Liver (tissue), 9 donors: Measurements from ENCODE around the gene MAP4K4. TPM values are rescaled to one million over a fixed set of nuclear protein-coding genes. Genes with fewer than 3 reads are reported as not detected.

Experiments used
- DNase-seq: peaks from one replicate; pipeline ENCODE4 v3.0.0-alpha.2; 2017; ENCODE audit warnings: low spot score
- H3K27ac ChIP-seq, 2 donors: one replicate each; pipeline ENCODE4 v1.7.0; 2013; ENCODE audit warnings: inconsistent platforms in 2 of 2, low read length in 2 of 2, control low read depth in 1 of 2, low read depth in 1 of 2, mild to moderate bottlenecking in 1 of 2
- H3K27me3 ChIP-seq, 4 donors: one replicate each; pipeline versions ENCODE4 v1.6.1 to v1.7.0; 2013; ENCODE audit warnings: low read length in 3 of 4, inconsistent platforms in 1 of 4, mild to moderate bottlenecking in 1 of 4, moderate library complexity in 1 of 4; ENCODE audit not compliant: control insufficient read depth in 4 of 4, insufficient read depth in 4 of 4
- H3K36me3 ChIP-seq, 4 donors: one replicate each; pipeline versions ENCODE4 v1.6.1 to v1.7.0; 2013; ENCODE audit warnings: low read length in 3 of 4, mild to moderate bottlenecking in 3 of 4, low read depth in 1 of 4, moderate library complexity in 1 of 4; ENCODE audit not compliant: control insufficient read depth in 4 of 4, insufficient read depth in 3 of 4
- H3K4me1 ChIP-seq, 4 donors: one replicate each; pipeline versions ENCODE4 v1.6.1 to v1.7.0; 2013; ENCODE audit warnings: low read length in 3 of 4, mild to moderate bottlenecking in 3 of 4, moderate library complexity in 1 of 4; ENCODE audit not compliant: control insufficient read depth in 4 of 4, insufficient read depth in 4 of 4
- H3K4me3 ChIP-seq, 3 donors: one replicate each; pipeline versions ENCODE4 v1.6.1 to v1.7.0; 2013; ENCODE audit warnings: low read length in 3 of 3, control low read depth in 1 of 3, low read depth in 1 of 3, mild to moderate bottlenecking in 1 of 3
- H3K9ac ChIP-seq, 2 donors: one replicate each; pipeline ENCODE4 v1.7.0; 2013; ENCODE audit warnings: low read length in 2 of 2, mild to moderate bottlenecking in 2 of 2, moderate library complexity in 2 of 2, control low read depth in 1 of 2, low read depth in 1 of 2
- H3K9me3 ChIP-seq, 4 donors: one replicate each; pipeline versions ENCODE4 v1.6.1 to v1.7.0; 2013; ENCODE audit warnings: low read length in 3 of 4; ENCODE audit not compliant: control insufficient read depth in 4 of 4
- FOXA1 ChIP-seq: IDR thresholded peaks from 2 replicates; pipeline ENCODE4 v1.6.1; 2016; ENCODE audit warnings: antibody characterized with exemption
- FOXA2 ChIP-seq: IDR thresholded peaks from 2 replicates; pipeline ENCODE4 v1.6.1; 2016; ENCODE audit warnings: antibody characterized with exemption
- GABPA ChIP-seq, 2 donors: IDR thresholded peaks in 1 of 2; conservative IDR thresholded peaks in 1 of 2; 2 replicates each; pipeline ENCODE4 v1.6.1; 2016; ENCODE audit warnings: antibody characterized with exemption in 2 of 2, mild to moderate bottlenecking in 1 of 2, moderate library complexity in 1 of 2
- HNF4A ChIP-seq, 2 donors: conservative IDR thresholded peaks; 2 replicates each; pipeline ENCODE4 v1.6.1; 2016; ENCODE audit warnings: antibody characterized with exemption in 2 of 2, mild to moderate bottlenecking in 2 of 2
- HNF4G ChIP-seq: IDR thresholded peaks from 2 replicates; pipeline ENCODE4 v1.6.1; 2016; ENCODE audit warnings: antibody characterized with exemption
- JUND ChIP-seq, 2 donors: IDR thresholded peaks; 2 replicates each; pipeline ENCODE4 v1.6.1; 2016; ENCODE audit warnings: antibody characterized with exemption in 2 of 2
- NR2F2 ChIP-seq: IDR thresholded peaks from 2 replicates; pipeline ENCODE4 v1.6.1; 2016; ENCODE audit warnings: antibody characterized with exemption
- RXRA ChIP-seq, 2 donors: IDR thresholded peaks; 2 replicates each; pipeline ENCODE4 v1.6.1; 2017 to 2018; ENCODE audit warnings: antibody characterized with exemption in 2 of 2, mild to moderate bottlenecking in 1 of 2
- SP1 ChIP-seq: IDR thresholded peaks from 2 replicates; pipeline ENCODE4 v1.6.1; 2018; ENCODE audit warnings: antibody characterized with exemption, mild to moderate bottlenecking
- WGBS: extraction: QIAGEN DNeasy Blood & Tissue Kit; methylation state at CpG from one replicate; pipeline ENCODE4 v1.1.7; 2013; 5-methylcytosine and 5-hydroxymethylcytosine counted together
- polyA plus RNA-seq, 2 donors: library from polyadenylated mRNA; stranded (reverse) in 1 of 2; unstranded in 1 of 2; fragments of 200-250 nt in 1 of 2; fragments of >200 nt in 1 of 2; fragmentation: Nextera tagmentation in 1 of 2; extraction: Ambion mirVana in 1 of 2; gene quantifications; one replicate each; pipeline versions ENCODE4 v1.2.1 to v1.2.3, GENCODE V29; 2013 to 2015
- total RNA-seq, 2 donors: library from RNA; depleted of rRNA; stranded (reverse); fragments of >200 nt; gene quantifications; one replicate each; pipeline ENCODE4 v1.2.3, GENCODE V29; 2014
- TF ChIP-seq, protein P1 (sequence below): IDR thresholded peaks from 2 replicates; pipeline ENCODE4 v1.6.1; 2016; ENCODE audit warnings: antibody characterized with exemption
- TF ChIP-seq, protein P2 (sequence below): IDR thresholded peaks from 2 replicates; pipeline ENCODE4 v1.6.1; 2016; ENCODE audit warnings: antibody characterized with exemption
- TF ChIP-seq, protein P3 (sequence below): IDR thresholded peaks from 2 replicates; pipeline ENCODE4 v1.6.1; 2016; ENCODE audit warnings: antibody characterized with exemption
- TF ChIP-seq, protein P4 (sequence below): IDR thresholded peaks from 2 replicates; pipeline ENCODE4 v1.6.1; 2016; ENCODE audit warnings: antibody characterized with exemption, mild to moderate bottlenecking
- TF ChIP-seq, protein P5 (sequence below): fragments of 150-350 bp; IDR thresholded peaks from 2 replicates; pipeline ENCODE4 v1.5.1; 2017; ENCODE audit warnings: improper control_type of control experiment, low read depth, low read length; ENCODE audit not compliant: missing input control
- donor health status: healthy.
- donor health status: healthy.
- donor health status: healthy.
- donor health status: healthy.
- donor health status: healthy.

The MAP4K4 gene
- total and polyA plus RNA-seq, 4 donors: 9.1 to 40.0 (median 23.6) TPM

DNA sequence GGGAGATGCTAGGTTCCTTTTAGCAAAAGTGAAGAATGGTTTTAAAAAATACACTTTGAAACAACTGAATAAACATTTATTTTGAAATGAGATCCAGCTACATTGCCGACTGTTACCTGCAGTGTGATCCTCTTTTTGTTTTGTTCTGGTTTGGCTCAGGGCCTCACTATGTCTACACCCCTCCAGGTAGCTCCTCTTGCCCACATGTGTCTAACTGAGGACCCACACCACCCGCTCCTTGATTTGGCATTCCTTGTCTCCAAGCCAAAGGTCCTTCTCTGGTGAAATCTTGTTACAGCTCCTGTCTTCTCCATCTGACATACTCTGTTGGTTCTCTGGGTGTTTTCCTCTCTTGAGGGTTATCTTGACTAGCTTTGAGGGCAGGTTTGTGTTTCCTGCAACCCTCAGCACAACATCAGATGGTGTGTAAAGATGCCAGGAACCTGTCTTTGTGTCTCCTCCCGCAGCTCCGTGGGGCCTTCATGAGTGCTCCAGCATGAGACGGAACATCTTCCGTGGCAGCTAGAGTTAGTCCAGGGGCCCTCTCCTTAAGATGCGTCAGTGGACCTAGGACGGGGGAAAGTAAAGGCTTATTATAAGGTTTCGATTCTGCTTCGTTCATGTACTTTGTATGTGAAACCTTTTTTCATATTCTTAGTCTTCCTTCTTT is 32.1 kb downstream of the MAP4K4 start:
- peaks cover 13 to 30% (median 21%) of the 10 kb centered on the region in 4 donors for H3K4me1 ChIP-seq
- no peak for DNase-seq
- H3K9me3 ChIP-seq: no peaks in the 10 kb centered on the region
- H3K27ac ChIP-seq: no peak overlapping the region
- TF ChIP-seq, protein P1, sequence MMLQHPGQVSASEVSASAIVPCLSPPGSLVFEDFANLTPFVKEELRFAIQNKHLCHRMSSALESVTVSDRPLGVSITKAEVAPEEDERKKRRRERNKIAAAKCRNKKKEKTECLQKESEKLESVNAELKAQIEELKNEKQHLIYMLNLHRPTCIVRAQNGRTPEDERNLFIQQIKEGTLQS: no peak
- TF ChIP-seq, protein P2, sequence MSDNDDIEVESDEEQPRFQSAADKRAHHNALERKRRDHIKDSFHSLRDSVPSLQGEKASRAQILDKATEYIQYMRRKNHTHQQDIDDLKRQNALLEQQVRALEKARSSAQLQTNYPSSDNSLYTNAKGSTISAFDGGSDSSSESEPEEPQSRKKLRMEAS: no peak
- TF ChIP-seq NR2F2 (no peak), FOXA1 (no peak), JUND (IDR thresholded peaks at IDR 0.05) (no peak), GABPA (IDR thresholded peaks at IDR 0.05 in 1 of 2, conservative IDR thresholded peaks at IDR 0.05 in 1 of 2) (no peak), FOXA2 (no peak), SP1 (no peak), HNF4G (no peak), RXRA (IDR thresholded peaks at IDR 0.05) (no peak), HNF4A (conservative IDR thresholded peaks at IDR 0.05) (no peak)
- TF ChIP-seq, protein P3, sequence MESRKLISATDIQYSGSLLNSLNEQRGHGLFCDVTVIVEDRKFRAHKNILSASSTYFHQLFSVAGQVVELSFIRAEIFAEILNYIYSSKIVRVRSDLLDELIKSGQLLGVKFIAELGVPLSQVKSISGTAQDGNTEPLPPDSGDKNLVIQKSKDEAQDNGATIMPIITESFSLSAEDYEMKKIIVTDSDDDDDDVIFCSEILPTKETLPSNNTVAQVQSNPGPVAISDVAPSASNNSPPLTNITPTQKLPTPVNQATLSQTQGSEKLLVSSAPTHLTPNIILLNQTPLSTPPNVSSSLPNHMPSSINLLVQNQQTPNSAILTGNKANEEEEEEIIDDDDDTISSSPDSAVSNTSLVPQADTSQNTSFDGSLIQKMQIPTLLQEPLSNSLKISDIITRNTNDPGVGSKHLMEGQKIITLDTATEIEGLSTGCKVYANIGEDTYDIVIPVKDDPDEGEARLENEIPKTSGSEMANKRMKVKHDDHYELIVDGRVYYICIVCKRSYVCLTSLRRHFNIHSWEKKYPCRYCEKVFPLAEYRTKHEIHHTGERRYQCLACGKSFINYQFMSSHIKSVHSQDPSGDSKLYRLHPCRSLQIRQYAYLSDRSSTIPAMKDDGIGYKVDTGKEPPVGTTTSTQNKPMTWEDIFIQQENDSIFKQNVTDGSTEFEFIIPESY: no peak
- TF ChIP-seq, protein P4, sequence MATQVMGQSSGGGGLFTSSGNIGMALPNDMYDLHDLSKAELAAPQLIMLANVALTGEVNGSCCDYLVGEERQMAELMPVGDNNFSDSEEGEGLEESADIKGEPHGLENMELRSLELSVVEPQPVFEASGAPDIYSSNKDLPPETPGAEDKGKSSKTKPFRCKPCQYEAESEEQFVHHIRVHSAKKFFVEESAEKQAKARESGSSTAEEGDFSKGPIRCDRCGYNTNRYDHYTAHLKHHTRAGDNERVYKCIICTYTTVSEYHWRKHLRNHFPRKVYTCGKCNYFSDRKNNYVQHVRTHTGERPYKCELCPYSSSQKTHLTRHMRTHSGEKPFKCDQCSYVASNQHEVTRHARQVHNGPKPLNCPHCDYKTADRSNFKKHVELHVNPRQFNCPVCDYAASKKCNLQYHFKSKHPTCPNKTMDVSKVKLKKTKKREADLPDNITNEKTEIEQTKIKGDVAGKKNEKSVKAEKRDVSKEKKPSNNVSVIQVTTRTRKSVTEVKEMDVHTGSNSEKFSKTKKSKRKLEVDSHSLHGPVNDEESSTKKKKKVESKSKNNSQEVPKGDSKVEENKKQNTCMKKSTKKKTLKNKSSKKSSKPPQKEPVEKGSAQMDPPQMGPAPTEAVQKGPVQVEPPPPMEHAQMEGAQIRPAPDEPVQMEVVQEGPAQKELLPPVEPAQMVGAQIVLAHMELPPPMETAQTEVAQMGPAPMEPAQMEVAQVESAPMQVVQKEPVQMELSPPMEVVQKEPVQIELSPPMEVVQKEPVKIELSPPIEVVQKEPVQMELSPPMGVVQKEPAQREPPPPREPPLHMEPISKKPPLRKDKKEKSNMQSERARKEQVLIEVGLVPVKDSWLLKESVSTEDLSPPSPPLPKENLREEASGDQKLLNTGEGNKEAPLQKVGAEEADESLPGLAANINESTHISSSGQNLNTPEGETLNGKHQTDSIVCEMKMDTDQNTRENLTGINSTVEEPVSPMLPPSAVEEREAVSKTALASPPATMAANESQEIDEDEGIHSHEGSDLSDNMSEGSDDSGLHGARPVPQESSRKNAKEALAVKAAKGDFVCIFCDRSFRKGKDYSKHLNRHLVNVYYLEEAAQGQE: no peak
- TF ChIP-seq, protein P5, sequence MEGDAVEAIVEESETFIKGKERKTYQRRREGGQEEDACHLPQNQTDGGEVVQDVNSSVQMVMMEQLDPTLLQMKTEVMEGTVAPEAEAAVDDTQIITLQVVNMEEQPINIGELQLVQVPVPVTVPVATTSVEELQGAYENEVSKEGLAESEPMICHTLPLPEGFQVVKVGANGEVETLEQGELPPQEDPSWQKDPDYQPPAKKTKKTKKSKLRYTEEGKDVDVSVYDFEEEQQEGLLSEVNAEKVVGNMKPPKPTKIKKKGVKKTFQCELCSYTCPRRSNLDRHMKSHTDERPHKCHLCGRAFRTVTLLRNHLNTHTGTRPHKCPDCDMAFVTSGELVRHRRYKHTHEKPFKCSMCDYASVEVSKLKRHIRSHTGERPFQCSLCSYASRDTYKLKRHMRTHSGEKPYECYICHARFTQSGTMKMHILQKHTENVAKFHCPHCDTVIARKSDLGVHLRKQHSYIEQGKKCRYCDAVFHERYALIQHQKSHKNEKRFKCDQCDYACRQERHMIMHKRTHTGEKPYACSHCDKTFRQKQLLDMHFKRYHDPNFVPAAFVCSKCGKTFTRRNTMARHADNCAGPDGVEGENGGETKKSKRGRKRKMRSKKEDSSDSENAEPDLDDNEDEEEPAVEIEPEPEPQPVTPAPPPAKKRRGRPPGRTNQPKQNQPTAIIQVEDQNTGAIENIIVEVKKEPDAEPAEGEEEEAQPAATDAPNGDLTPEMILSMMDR: no peak
- no peak overlapping the region for H3K9ac ChIP-seq
- 75% methylated on average over 10 of the region's 10 CpGs for WGBS
- H3K4me3 ChIP-seq: no peak overlapping the region
- H3K27me3 ChIP-seq: no peaks in the 10 kb centered on the region
- peaks cover 0 to 2% (median 0%) of the 10 kb centered on the region in 4 donors for H3K36me3 ChIP-seq
